Suppressor macrophage treated with lipopolysaccharide for 1 hour (primary cell): ENCODE measurements around the gene C5AR2.
"Not testable (repeated sequence)": the region's sequence is repeated elsewhere in the genome, so short reads cannot be mapped to it uniquely, and the experiment has no call there.

Experiments used
- DNase-seq, 3 donors: peaks; one replicate each; pipeline ENCODE4 v3.0.0-alpha.2; 2020 to 2022

Gene C5AR2

GRCh38 chr19:47331931-47332547 lies at the start of gene C5AR2:
Gene C5AR2 (plus strand): TSS chr19:47332175. CDS start chr19:47340800, 8,625 bp downstream.
- DNase-seq, result peak in 2 of 3 donors; percentile 56 to 62

DNA sequence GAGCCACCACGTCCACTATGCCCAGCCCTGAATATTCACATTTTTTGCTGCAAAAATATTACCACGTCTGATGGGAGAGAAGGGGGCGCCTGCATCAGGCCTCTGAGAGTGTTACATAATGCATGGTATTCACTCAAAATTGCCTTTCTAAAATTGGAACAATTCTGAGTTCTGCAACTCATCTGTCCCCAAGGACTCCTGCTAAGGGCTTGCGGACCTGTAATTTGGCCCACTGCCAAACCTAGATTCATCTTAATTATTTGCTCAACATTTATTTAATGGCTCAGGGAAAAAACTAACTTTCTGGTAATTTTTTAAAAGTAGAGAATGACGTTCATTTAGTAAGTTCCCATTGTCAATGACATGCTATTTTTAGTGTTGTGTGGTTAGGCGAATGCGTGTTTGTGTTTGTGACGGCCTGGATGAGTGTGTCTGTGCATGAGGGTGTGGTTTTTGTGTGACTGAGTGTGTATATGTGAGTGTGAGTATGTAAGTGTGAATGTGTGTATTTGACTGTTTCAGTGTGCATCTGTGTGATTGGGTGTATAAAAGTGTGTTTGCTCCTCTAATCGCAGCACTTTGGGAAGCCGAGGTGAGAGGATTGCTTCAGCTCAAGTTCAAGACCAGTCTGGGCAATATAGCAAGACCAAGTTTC lies 48.4 kb upstream of the C5AR2 start:
- no peak for DNase-seq

GRCh38 chr19:47284324-47284899 lies 47.6 kb upstream of the C5AR2 start:
- DNase-seq, result peak; percentile 71 to 85 (median 81)

DNA sequence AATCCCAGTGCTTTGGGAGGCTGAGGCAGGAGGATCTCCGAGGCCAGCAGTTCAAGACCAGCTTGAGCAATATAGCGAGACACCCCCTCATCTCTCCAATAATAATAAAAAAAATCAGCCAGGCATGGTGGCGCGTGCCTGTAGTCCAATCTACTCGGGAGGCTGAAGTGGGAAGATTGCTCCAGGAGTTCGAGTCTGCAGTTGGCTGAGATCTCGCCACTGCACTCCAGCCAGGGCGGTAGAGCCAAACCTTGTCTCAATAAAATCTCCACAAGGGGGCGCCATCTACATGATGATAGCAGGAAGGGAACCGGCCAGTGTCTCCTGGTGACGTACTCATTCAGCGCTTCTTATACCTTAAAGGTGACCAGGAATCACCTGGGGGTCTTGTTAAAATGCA lies 35.9 kb upstream of the C5AR2 start:
- peak; percentile 90 to 96 (median 94) for DNase-seq

GRCh38 chr19:47300867-47301266 lies 31.1 kb upstream of the C5AR2 start:
- DNase-seq, result not testable (repeated sequence)

DNA sequence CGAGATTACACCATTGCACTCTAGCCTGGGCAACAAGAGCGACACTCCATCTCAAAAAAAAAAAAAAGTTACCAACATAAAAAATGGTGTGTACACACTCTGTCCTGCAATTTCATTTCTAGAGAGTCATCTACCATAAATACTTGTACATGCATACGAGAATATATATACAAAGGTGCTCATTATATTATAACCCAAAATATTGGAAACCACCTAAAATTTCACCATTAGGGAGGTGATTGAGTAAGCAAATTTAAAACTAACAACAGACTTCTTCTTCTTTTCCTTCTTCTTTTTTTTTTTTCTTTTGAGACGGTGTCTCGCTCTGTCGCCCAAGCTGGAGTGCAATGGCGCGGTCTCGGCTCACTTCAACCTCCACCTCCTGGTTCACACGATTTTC lies 29.7 kb upstream of the C5AR2 start:
- DNase-seq, result peak in 2 of 3 donors; percentile 65 to 79

DNA sequence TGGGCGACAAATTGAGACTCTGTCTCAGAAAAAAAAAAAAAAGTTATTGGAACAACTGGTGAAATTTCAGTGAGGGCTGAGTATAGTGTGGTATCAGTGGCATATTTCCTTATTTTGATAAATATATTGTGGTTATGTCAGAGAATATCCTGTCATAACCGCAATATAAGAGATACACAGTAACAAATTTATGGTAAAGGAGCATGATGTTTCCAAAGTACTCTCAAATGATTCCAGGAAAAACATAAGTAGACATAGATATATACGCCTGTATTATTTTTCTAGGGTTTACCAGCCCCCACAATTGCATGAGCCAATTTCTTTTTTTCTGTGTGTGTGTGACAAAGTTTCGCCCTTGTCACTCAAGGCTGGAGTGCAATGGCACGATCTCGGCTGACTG lies 28.0 kb upstream of the C5AR2 start:
- no peak for DNase-seq

GRCh38 chr19:47305309-47305751 lies 26.6 kb upstream of the C5AR2 start:
- peak; percentile 92 to 96 (median 94) for DNase-seq

GRCh38 chr19:47306303-47306702 lies 25.7 kb upstream of the C5AR2 start:
- no peak for DNase-seq

DNA sequence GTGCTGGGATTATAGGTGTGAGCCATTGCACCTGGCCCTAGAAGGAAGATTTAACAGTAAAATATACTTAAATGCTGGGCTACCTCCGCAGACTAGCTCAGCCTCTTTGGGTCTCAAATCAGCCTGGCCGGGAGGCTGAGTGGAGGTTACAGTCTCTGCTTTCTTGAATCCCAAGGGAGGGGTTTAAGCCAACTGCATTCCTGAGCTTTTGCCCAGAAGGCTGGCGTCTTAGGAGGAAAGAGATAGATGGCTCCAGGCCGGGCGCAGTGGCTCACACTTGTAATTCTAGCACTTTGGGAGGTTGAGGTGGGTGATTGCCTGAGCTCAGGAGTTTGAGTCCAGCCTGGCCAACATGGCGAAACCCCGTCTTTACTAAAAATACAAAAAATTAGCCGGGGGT lies 22.9 kb upstream of the C5AR2 start:
- no peak for DNase-seq

GRCh38 chr19:47309608-47310007 lies 22.4 kb upstream of the C5AR2 start, which contains the start of gene C5AR1:
Gene C5AR1 (plus strand): TSS chr19:47309861. CDS start chr19:47309896, 35 bp downstream.
- peak; percentile 86 to 89 (median 89) for DNase-seq

DNA sequence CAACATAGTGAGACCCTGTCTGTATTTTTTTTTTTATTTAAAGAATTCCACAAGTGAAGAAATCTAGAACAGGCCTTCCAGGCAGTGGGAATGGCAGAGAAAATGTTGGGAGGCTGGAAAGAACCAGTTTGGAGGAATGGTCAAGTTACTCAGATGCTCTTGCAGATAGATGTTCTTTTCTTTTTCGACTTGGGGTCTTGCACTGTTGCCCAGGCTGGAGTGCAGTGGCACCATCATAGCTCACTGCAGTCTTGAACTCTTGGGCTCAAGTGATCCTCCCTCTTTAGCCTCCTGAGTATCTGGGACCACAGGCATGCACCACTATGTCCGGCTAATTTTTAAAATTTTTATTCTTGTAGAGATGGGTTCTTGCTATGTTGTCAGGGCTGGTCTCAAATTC lies 21.7 kb upstream of the C5AR2 start:
- no peak for DNase-seq

DNA sequence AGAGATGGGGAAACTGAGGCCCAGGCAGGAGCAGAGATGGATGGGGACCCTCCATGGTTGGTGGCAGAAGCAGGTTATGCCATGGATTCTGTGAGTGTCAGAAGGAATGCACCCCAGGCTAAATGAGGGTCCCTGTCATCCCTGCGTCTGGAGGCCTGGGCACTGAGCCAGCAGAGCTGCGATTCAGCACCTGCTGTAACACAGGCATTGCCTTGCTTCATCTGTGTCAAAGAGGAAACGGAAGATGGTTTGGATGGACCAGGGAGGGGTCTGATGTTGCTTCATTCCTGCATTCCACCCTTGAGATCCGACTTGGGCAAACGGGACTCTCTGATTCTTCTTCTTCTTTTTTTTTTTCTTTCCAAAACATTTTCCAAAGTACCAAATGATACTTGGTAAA lies 21.2 kb upstream of the C5AR2 start:
- DNase-seq, result peak; percentile 75 to 79 (median 78)

- DNase-seq, result no peak
Measured at GRCh38 chr19:47312366-47313006, 19.5 kb upstream of the C5AR2 start.

DNA sequence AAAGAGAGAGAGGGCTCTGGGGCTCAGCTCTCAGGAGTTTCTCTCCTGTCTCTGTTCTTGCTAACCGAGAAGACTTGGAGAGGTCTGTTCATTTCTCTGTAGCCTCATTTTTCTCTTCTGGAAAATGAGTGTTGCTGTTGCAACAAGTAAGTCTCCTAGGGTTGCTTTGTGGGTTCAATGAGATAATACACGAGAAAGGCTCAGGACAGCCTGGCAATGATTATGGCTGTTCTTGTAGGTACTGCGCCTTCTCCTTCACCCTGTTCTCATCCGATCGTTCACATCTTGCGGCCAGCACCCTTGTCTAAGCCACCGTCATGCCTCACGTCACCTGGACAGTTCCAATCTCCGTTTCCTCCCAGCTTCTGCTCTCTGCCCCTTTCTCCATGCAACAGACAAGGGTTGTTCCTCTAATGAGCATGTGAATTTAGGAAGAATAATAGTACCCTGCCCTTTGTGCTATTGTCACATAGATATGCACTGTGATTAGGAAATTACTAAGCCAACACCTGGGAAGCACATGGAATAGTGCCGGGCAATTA lies 18.1 kb upstream of the C5AR2 start:
- no peak for DNase-seq

- peak; percentile 96 to 99 (median 98) for DNase-seq
Measured at GRCh38 chr19:47315125-47315821, 16.7 kb upstream of the C5AR2 start.

- peak in 1 of 3 donors; percentile 48 for DNase-seq
Measured at GRCh38 chr19:47316513-47316912, 15.5 kb upstream of the C5AR2 start.

- no peak for DNase-seq
Measured at GRCh38 chr19:47319923-47320871, 11.8 kb upstream of the C5AR2 start.

GRCh38 chr19:47321630-47322029 lies 10.3 kb upstream of the C5AR2 start:
- DNase-seq, result peak; percentile 54 to 70 (median 58)

GRCh38 chr19:47322058-47322457 lies 9.9 kb upstream of the C5AR2 start:
- peak; percentile 86 to 95 (median 91) for DNase-seq

DNA sequence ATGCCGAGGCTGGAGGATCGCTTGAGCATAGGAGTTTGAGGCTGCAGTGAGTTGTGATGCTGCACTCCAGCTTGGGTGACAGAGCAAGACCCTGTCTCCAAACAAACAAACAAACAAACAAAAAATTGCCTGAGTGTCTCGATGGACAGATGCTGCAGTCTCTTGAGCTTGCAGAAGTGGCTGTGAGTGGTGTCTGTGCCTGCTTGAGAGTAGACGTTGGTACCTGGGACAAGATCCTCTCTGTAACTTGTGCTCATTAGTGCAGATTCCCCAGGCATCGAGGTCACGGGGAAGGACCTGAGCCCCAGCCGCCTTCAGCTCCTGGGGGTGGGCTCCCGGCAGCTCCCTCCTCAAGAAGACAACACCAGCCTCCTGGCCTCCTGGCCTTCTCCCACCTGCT lies 8.6 kb upstream of the C5AR2 start:
- DNase-seq, result peak in 1 of 3 donors; percentile 26
